Measurements from ENCODE around the gene CHMP2A.
A peak's percentile ranks its signal among the peaks of the same experiment; 100 is the strongest.
"Not testable (repeated sequence)": the region's sequence is repeated elsewhere in the genome, so short reads cannot be mapped to it uniquely, and the experiment has no call there.

The CHMP2A gene

GRCh38 chr19:58511353-58512208 lies 43.3 kb downstream of the CHMP2A start, which contains the start of gene SLC27A5:
Gene SLC27A5 (minus strand): TSS chr19:58511992. CDS start chr19:58511955, 37 bp downstream.
- no peak for DNase-seq (ENCODE audit: low read depth)
- Histone ChIP-seq H3K4me1 (ENCODE audit: control insufficient read depth, insufficient read depth, low read length) (peaks cover 20% of the 10 kb centered on the region), H3K9ac (ENCODE audit: low read length) (peak within 1 kb of the TSS; percentile 27), H3K4me3 (ENCODE audit: low read length) (no peak within 1 kb of the TSS), H3K27me3 (replicated peaks; ENCODE audit: control insufficient read depth, insufficient read depth, low read length) (no peaks in the 10 kb centered on the region), H3K9me3 (ENCODE audit: control insufficient read depth, low read length) (no peaks in the 10 kb centered on the region), H3K36me3 (ENCODE audit: control insufficient read depth, insufficient read depth, low read length, severe bottlenecking) (peaks cover 1% of the 10 kb centered on the region)

- Histone ChIP-seq H3K9me3 (ENCODE audit: control insufficient read depth, low read length) (no peaks in the 10 kb centered on the region), H3K4me1 (ENCODE audit: control insufficient read depth, insufficient read depth, low read length) (peaks cover 10% of the 10 kb centered on the region), H3K4me3 (ENCODE audit: low read length) (no peak overlapping the region)
Measured at GRCh38 chr19:58510084-58510862, 44.6 kb downstream of the CHMP2A start.

GRCh38 chr19:58509731-58510083 lies 45.2 kb downstream of the CHMP2A start:
- H3K9ac ChIP-seq (ENCODE audit: low read length): no peak overlapping the region
- no peaks in the 10 kb centered on the region for H3K9me3 ChIP-seq (ENCODE audit: control insufficient read depth, low read length)
- H3K36me3 ChIP-seq (ENCODE audit: control insufficient read depth, insufficient read depth, low read length, severe bottlenecking): no peaks in the 10 kb centered on the region
- no peak for DNase-seq (ENCODE audit: low read depth)
- no peak overlapping the region for H3K4me3 ChIP-seq (ENCODE audit: low read length)
- peaks cover 8% of the 10 kb centered on the region for H3K4me1 ChIP-seq (ENCODE audit: control insufficient read depth, insufficient read depth, low read length)
- no peaks in the 10 kb centered on the region for H3K27me3 ChIP-seq (replicated peaks; ENCODE audit: control insufficient read depth, insufficient read depth, low read length)

More at GRCh38 chr19:58510084-58510862, 44.6 kb downstream of the CHMP2A start:
- no peaks in the 10 kb centered on the region for H3K36me3 ChIP-seq (ENCODE audit: control insufficient read depth, insufficient read depth, low read length, severe bottlenecking)
- DNase-seq (ENCODE audit: low read depth): no peak
- H3K27me3 ChIP-seq (replicated peaks; ENCODE audit: control insufficient read depth, insufficient read depth, low read length): no peaks in the 10 kb centered on the region
- no peak overlapping the region for H3K9ac ChIP-seq (ENCODE audit: low read length)

- H3K36me3 ChIP-seq (ENCODE audit: control insufficient read depth, insufficient read depth, low read length, severe bottlenecking); DNase-seq (ENCODE audit: low read depth); H3K9me3 ChIP-seq (ENCODE audit: control insufficient read depth, low read length); H3K4me1 ChIP-seq (ENCODE audit: control insufficient read depth, insufficient read depth, low read length); H3K27me3 ChIP-seq (replicated peaks; ENCODE audit: control insufficient read depth, insufficient read depth, low read length); H3K9ac ChIP-seq (ENCODE audit: low read length); H3K4me3 ChIP-seq (ENCODE audit: low read length): not testable (repeated sequence)
Measured at GRCh38 chr19:58507602-58508223, 47.2 kb downstream of the CHMP2A start.

All from adipocyte (in vitro differentiated cells).